Osteoblast (primary cell): ENCODE measurements around the gene NCAPG2. TPM values are rescaled to one million over a fixed set of nuclear protein-coding genes. Genes with fewer than 3 reads are reported as not detected.

Source experiments
- DNase-seq: peaks from one replicate; pipeline ENCODE4 v3.0.0; 2011; ENCODE audit warnings: low spot score, mixed read lengths; ENCODE audit not compliant: insufficient read length; ENCODE audit errors: missing footprints
- H2AFZ ChIP-seq: 2 replicates; pipeline ENCODE4 v1.6.0; 2011; ENCODE audit warnings: mild to moderate bottlenecking, low read length
- H3K27ac ChIP-seq: 2 replicates; pipeline ENCODE4 v1.5.1; 2011; ENCODE audit warnings: mild to moderate bottlenecking, low read depth, low read length, moderate library complexity
- H3K27me3 ChIP-seq: 2 replicates; pipeline ENCODE4 v1.6.0; 2012; ENCODE audit warnings: mild to moderate bottlenecking, control low read depth, inconsistent platforms, low read length, moderate library complexity; ENCODE audit not compliant: insufficient read depth
- H3K36me3 ChIP-seq: 2 replicates; pipeline ENCODE4 v1.5.1; 2011; ENCODE audit warnings: mild to moderate bottlenecking, low read length, control low read depth, moderate library complexity; ENCODE audit not compliant: insufficient read depth
- H3K4me1 ChIP-seq: 2 replicates; pipeline ENCODE4 v1.5.1; 2011; ENCODE audit warnings: mild to moderate bottlenecking, low read length, control low read depth, moderate library complexity; ENCODE audit not compliant: insufficient read depth
- H3K4me2 ChIP-seq: 2 replicates; pipeline ENCODE4 v1.6.0; 2011; ENCODE audit warnings: mild to moderate bottlenecking, low read length; ENCODE audit not compliant: insufficient read depth
- H3K4me3 ChIP-seq: fragments of 200-600 bp; sonication (generic); 3 replicates; pipeline ENCODE4 v1.5.1; 2012; ENCODE audit warnings: mild to moderate bottlenecking, low read length, inconsistent platforms; ENCODE audit not compliant: insufficient read depth
- H3K79me2 ChIP-seq: 2 replicates; pipeline ENCODE4 v1.6.0; 2012; ENCODE audit warnings: mild to moderate bottlenecking, low read length, control low read depth, inconsistent platforms; ENCODE audit not compliant: insufficient read depth
- H3K9me3 ChIP-seq: 2 replicates; pipeline ENCODE4 v1.5.1; 2011; ENCODE audit warnings: low read depth, low read length, control low read depth
- H4K20me1 ChIP-seq: 2 replicates; pipeline ENCODE4 v1.6.0; 2012; ENCODE audit warnings: mild to moderate bottlenecking, low read length, control low read depth; ENCODE audit not compliant: insufficient read depth
- total RNA-seq: library from RNA; depleted of rRNA; stranded (reverse); fragments of >200 nt; gene quantifications from 2 replicates; pipeline ENCODE4 v1.2.3, GENCODE V29; 2012
- TF ChIP-seq, protein P1 (sequence below): IDR thresholded peaks from 2 replicates; pipeline ENCODE4 v1.5.1; 2011; ENCODE audit warnings: mild to moderate bottlenecking, low read depth, low read length, moderate library complexity; ENCODE audit errors: extremely low read depth

The NCAPG2 gene
- total RNA-seq, 1 donor = 8.0 TPM

DNA sequence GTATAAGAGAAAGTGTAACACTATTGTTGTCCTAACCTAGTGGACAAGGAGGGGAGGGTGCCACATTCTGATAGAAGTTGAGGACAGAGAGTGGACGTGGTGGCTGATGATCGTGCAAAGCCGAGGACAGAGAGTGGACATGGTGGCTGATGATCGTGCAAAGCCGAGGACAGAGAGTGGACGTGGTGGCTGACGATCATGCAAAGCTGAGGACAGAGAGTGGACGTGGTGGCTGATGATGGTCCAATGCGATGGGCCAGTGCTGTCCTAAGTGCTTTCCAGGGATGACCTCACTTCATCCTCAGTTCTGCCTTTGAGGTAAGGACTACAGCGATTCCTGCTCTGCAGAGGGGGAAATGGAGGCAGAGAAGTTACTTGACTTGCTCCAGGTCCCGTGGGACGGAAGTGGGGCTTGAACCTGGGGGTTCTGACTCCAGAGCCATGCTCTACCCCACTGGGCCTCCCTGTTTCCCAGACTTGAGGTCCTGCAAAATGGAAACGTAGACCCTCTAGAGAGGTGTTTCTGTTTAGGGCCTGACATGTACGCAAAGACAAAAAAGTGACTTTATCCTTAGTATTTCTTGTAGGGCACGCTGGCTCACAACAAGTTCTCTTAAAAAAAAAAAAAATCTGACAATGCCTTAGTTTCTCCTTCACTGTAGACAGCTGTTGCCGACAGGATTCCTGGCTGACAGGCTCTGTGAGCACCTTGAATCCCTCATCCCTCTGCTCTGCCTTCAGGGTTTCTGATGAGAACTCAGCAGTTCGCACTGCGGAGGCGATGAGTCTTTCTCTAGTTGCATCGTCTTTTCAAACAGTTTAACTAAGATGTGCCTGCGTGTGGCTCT lies 20.3 kb upstream of the NCAPG2 start:
- Histone ChIP-seq H3K4me2 (no peak overlapping the region), H3K4me3 (no peak overlapping the region), H3K79me2 (no peaks in the 10 kb centered on the region), H3K27me3 (no peaks in the 10 kb centered on the region), H3K9me3 (no peaks in the 10 kb centered on the region), H3K4me1 (no peaks in the 10 kb centered on the region), H4K20me1 (no peaks in the 10 kb centered on the region), H3K36me3 (no peaks in the 10 kb centered on the region), H3K27ac (no peak overlapping the region), H2AFZ (no peak overlapping the region)
- no peak for DNase-seq
- TF ChIP-seq, protein P1, sequence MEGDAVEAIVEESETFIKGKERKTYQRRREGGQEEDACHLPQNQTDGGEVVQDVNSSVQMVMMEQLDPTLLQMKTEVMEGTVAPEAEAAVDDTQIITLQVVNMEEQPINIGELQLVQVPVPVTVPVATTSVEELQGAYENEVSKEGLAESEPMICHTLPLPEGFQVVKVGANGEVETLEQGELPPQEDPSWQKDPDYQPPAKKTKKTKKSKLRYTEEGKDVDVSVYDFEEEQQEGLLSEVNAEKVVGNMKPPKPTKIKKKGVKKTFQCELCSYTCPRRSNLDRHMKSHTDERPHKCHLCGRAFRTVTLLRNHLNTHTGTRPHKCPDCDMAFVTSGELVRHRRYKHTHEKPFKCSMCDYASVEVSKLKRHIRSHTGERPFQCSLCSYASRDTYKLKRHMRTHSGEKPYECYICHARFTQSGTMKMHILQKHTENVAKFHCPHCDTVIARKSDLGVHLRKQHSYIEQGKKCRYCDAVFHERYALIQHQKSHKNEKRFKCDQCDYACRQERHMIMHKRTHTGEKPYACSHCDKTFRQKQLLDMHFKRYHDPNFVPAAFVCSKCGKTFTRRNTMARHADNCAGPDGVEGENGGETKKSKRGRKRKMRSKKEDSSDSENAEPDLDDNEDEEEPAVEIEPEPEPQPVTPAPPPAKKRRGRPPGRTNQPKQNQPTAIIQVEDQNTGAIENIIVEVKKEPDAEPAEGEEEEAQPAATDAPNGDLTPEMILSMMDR = no peak

DNA sequence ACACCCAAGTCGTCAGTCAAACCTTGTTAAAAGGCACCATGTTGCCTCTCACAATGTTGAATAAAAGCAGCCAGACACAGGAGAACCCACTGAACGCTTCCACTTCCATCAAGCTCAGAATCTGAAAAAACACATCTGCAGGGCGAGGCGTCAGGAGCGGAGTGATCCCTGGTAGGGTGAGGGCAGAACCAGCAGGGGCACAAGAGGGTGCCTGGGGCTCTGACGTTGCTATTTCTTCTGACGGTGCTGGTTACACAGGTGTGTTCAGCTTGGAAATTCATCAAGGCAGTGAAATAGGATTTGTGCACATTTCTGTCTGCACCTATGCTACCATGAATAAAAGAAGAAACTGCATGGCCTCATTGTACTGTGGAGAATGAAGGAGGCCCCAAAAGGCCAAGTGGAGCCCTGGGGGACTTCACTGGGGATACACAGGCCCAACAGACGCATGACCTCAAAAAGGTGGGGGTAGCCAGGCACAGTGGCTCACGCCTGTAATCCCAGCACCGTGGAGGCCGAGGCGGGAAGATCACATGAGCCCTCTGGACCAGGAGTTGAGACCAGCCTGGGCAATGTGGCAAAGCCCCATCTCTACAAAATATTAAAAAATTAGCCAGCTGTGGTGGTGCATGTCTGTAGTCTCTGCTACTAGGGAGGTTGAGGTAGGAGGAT lies 19.2 kb upstream of the NCAPG2 start:
- Histone ChIP-seq H3K27me3 (no peaks in the 10 kb centered on the region), H3K4me2 (no peak overlapping the region), H2AFZ (no peak overlapping the region), H4K20me1 (no peaks in the 10 kb centered on the region), H3K4me1 (no peaks in the 10 kb centered on the region), H3K27ac (no peak overlapping the region), H3K36me3 (no peaks in the 10 kb centered on the region), H3K9me3 (no peaks in the 10 kb centered on the region), H3K79me2 (no peaks in the 10 kb centered on the region), H3K4me3 (no peak overlapping the region)
- TF ChIP-seq, protein P1 = no peak
- DNase-seq = no peak

DNA sequence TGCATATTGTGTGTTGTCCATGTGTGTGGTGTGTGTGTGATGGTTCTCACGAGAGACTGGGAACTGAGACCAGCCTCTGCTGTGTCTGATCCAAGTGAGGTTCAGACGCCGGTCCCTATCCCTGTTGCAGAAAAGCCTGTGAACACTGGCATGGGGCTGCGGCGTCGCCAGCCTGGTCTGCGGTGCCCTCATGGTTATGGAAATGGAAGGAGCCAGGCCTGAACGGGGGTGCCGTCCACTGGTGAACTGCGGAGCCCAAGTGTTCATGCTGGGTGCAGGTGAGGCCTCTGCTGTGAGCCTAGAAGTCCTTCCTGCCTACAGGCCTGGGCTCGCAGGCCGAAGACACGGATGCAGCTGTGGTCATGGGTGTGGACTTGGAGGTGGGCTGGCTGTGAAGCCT lies 18.7 kb upstream of the NCAPG2 start:
- TF ChIP-seq, protein P1 = no peak

DNA sequence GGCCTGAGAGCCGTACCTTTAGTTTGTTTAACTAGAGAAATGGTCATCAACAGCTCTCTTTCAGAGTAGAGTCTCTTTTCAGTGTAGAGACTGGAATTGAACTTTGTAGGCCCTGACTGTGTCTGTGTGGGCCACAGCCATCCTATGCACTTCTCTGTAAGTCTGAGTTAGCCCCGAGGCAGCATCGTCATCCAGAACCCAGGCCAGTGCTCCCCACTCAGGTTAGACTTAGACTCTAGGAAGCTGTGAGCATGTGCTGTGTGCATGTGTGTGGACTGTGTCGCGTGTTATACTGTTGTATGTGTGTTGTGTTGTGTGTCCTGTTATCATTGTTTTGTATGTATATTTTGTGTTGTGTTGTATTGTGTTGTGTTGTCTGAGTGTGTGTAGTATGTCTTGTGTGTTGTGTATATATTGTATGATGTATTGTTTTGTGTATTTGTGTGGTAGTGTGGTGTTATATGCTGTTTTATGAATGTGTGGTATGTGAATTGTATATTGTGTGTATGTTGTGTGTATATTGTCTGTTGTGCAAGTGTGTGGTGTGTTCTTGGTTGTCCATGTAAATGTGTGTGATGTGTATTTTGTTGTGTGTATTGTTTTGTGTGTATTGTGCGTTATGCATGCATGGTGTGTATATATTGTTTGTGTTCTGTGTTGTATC lies 18.1 kb upstream of the NCAPG2 start:
- DNase-seq = no peak
- no peaks in the 10 kb centered on the region for H3K79me2 ChIP-seq
- no peaks in the 10 kb centered on the region for H3K9me3 ChIP-seq
- H3K4me2 ChIP-seq = no peak overlapping the region
- no peak overlapping the region for H3K27ac ChIP-seq
- TF ChIP-seq, protein P1 = no peak
- H4K20me1 ChIP-seq = no peaks in the 10 kb centered on the region
- no peaks in the 10 kb centered on the region for H3K4me1 ChIP-seq
- H3K27me3 ChIP-seq = peaks cover 3% of the 10 kb centered on the region
- H2AFZ ChIP-seq = no peak overlapping the region
- no peaks in the 10 kb centered on the region for H3K36me3 ChIP-seq
- no peak overlapping the region for H3K4me3 ChIP-seq

More for the DNA sequence above, 18.7 kb upstream of the NCAPG2 start:
- no peaks in the 10 kb centered on the region for H3K27me3 ChIP-seq
- no peak overlapping the region for H2AFZ ChIP-seq
- H4K20me1 ChIP-seq = no peaks in the 10 kb centered on the region
- no peak overlapping the region for H3K4me2 ChIP-seq
- H3K9me3 ChIP-seq = no peaks in the 10 kb centered on the region
- H3K79me2 ChIP-seq = no peaks in the 10 kb centered on the region
- no peaks in the 10 kb centered on the region for H3K4me1 ChIP-seq
- no peak overlapping the region for H3K27ac ChIP-seq
- no peak overlapping the region for H3K4me3 ChIP-seq
- DNase-seq = no peak
- H3K36me3 ChIP-seq = no peaks in the 10 kb centered on the region
